K562 (cell line): Measurements from ENCODE around the gene SLC44A5. TPM values are rescaled to one million over a fixed set of nuclear protein-coding genes. Genes with fewer than 3 reads are reported as not detected.

Experiments
- ATAC-seq: fragments of 200-7000 bp; cut with Tn5 transposase; 3 replicates; pipeline ENCODE4 v1.9.1; 2020; ENCODE audit warnings: moderate library complexity
- BruUV-seq: library from RNA; stranded (reverse); fragments of 400-500 nt; replicated peaks from 2 replicates; lab custom pipeline; 2021; lab: Mats Ljungman, UMichigan
- CTCF ChIA-PET: fragments of 300-600 bp; formaldehyde crosslinking; extraction: SDS; loops from one replicate; lab custom pipeline; 2021; ENCODE audit warnings: low intra/inter-chr PET ratio; lab: Yijun Ruan, JAX
- POLR2A ChIA-PET: fragments of 300-600, 350-650 bp; sonication (Branson Sonifier 250); formaldehyde crosslinking; extraction: SDS; loops from one replicate; lab custom pipeline; 2021; ENCODE audit warnings: antibody characterized with exemption, inconsistent platforms; lab: Yijun Ruan, JAX
- DNase-seq, 4 experiments: peaks; one replicate each; pipeline versions ENCODE4 v3.0.0 to v3.0.0-alpha.2; 2011 to 2018; ENCODE audit warnings: low spot score in 3 of 4, mixed read lengths in 3 of 4; ENCODE audit errors: extremely low read depth in 1 of 4
- FAIRE-seq: peaks from 2 replicates; lab custom pipeline; 2011; peaks lifted over from hg19 to GRCh38; lab: Jason Lieb, UNC
- H2AFZ ChIP-seq: 2 replicates; pipeline ENCODE4 v1.6.0; 2011; ENCODE audit warnings: low read depth, low read length, control low read depth, inconsistent platforms
- H3K27ac ChIP-seq: fragments of 200-600 bp; 3 replicates; pipeline ENCODE4 v1.8.0; 2011; ENCODE audit warnings: low read depth, mild to moderate bottlenecking, control low read depth, inconsistent platforms, low read length, moderate library complexity, mixed read lengths; ENCODE audit errors: extremely low read depth
- H3K27me3 ChIP-seq, 2 experiments: fragments of 300-600 bp in 1 of 2; 2 replicates in 1 of 2; 3 replicates in 1 of 2; pipeline versions ENCODE4 v1.6.0 to v1.8.0; 2011; ENCODE audit warnings: inconsistent platforms in 2 of 2, low read length in 2 of 2, mild to moderate bottlenecking in 1 of 2, mixed read lengths in 1 of 2, moderate library complexity in 1 of 2; ENCODE audit not compliant: control insufficient read depth in 2 of 2, insufficient read depth in 2 of 2
- H3K36me3 ChIP-seq: fragments of 300-600 bp; 3 replicates; pipeline ENCODE4 v1.8.0; 2011; ENCODE audit warnings: mild to moderate bottlenecking, low read length, inconsistent platforms; ENCODE audit not compliant: control insufficient read depth, insufficient read depth
- H3K4me1 ChIP-seq, 2 experiments: fragments of 200-600 bp in 1 of 2; replicated peaks in 1 of 2; 2 replicates in 1 of 2; 3 replicates in 1 of 2; pipeline versions ENCODE4 v1.5.1 to v1.8.0; 2011; ENCODE audit warnings: inconsistent platforms in 2 of 2, low read length in 2 of 2, mild to moderate bottlenecking in 1 of 2, mixed read lengths in 1 of 2, moderate library complexity in 1 of 2; ENCODE audit not compliant: control insufficient read depth in 2 of 2, insufficient read depth in 2 of 2
- H3K4me2 ChIP-seq: 2 replicates; pipeline ENCODE4 v1.6.1; 2011; ENCODE audit warnings: low read length, control low read depth, inconsistent platforms, mixed read lengths; ENCODE audit not compliant: insufficient read depth
- H3K4me3 ChIP-seq: fragments of 200-600 bp; sonication (generic), shearing (Covaris generic); 2 replicates; pipeline ENCODE4 v1.5.1; 2016; ENCODE audit warnings: control low read depth, inconsistent platforms
- H3K79me2 ChIP-seq: fragments of 200-600 bp; 3 replicates; pipeline ENCODE4 v1.8.0; 2011; ENCODE audit warnings: low read length, inconsistent platforms; ENCODE audit not compliant: control insufficient read depth, insufficient read depth
- H3K9ac ChIP-seq, 2 experiments: 2 replicates each; pipeline versions ENCODE4 v1.6.0 to v1.6.1; 2011; ENCODE audit warnings: low read depth in 2 of 2, low read length in 2 of 2, control low read depth in 1 of 2, inconsistent platforms in 1 of 2, mild to moderate bottlenecking in 1 of 2, mixed read lengths in 1 of 2; ENCODE audit not compliant: insufficient read depth in 1 of 2
- H3K9me1 ChIP-seq: one replicate; pipeline ENCODE4 v1.6.0; 2011; ENCODE audit warnings: inconsistent platforms, mild to moderate bottlenecking, low read length, moderate library complexity; ENCODE audit not compliant: control insufficient read depth, insufficient read depth
- H3K9me3 ChIP-seq: replicated peaks from 2 replicates; pipeline ENCODE4 v1.5.1; 2011; ENCODE audit warnings: low read depth, low read length, inconsistent platforms; ENCODE audit not compliant: control insufficient read depth, insufficient read depth
- H4K20me1 ChIP-seq: replicated peaks from 2 replicates; pipeline ENCODE4 v1.6.1; 2011; ENCODE audit warnings: low read length, inconsistent platforms, mixed read lengths; ENCODE audit not compliant: control insufficient read depth, insufficient read depth
- DDX20 ChIP-seq: fragments of 450-650 bp; IDR thresholded peaks from 2 replicates; pipeline ENCODE4 v1.6.1; 2016; ENCODE audit warnings: missing genetic modification characterization, low read depth, mild to moderate bottlenecking, missing compliant biosample characterization, moderate library complexity
- HNRNPK ChIP-seq: fragments of 200-400 bp; formaldehyde crosslinking; IDR thresholded peaks from one replicate; pipeline ENCODE4 v1.6.1; 2018; ENCODE audit warnings: mild to moderate bottlenecking, low read depth, low read length; ENCODE audit not compliant: poor library complexity, severe bottlenecking
- MYNN ChIP-seq, 2 experiments: sonication (generic); formaldehyde crosslinking in 1 of 2; IDR thresholded peaks; 2 replicates each; pipeline versions ENCODE4 v1.5.0 to v1.6.1; 2016 to 2020; ENCODE audit warnings: antibody characterized with exemption in 1 of 2, missing genetic modification reagents in 1 of 2
- PATZ1 ChIP-seq: fragments of 250-450 bp; sonication (Bioruptor Pico); IDR thresholded peaks from 2 replicates; pipeline ENCODE4 v1.5.0; 2020; ENCODE audit warnings: mild to moderate bottlenecking, borderline replicate concordance
- PTTG1 ChIP-seq: fragments of 450-650 bp; IDR thresholded peaks from 2 replicates; pipeline ENCODE4 v1.6.1; 2016; ENCODE audit warnings: low read depth, mild to moderate bottlenecking, missing genetic modification characterization, missing compliant biosample characterization
- SIRT6 ChIP-seq: IDR thresholded peaks from one replicate; pipeline ENCODE4 v1.6.1; 2012; ENCODE audit warnings: low read depth, mild to moderate bottlenecking, control low read depth, inconsistent platforms, low read length, moderate library complexity
- SMARCA5 ChIP-seq: fragments of 450-650 bp; IDR thresholded peaks from 2 replicates; pipeline ENCODE4 v1.6.1; 2016
- TCF15 ChIP-seq: fragments of 250-450 bp; sonication (Bioruptor Pico); IDR thresholded peaks from 2 replicates; pipeline ENCODE4 v1.8.0; 2022; ENCODE audit warnings: moderate library complexity, mild to moderate bottlenecking, inconsistent platforms
- THRB ChIP-seq: fragments of 450-650 bp; formaldehyde crosslinking; conservative IDR thresholded peaks from 2 replicates; pipeline ENCODE4 v1.4.0; 2022; ENCODE audit warnings: mild to moderate bottlenecking, missing genetic modification characterization
- ZEB2 ChIP-seq: fragments of 450-650 bp; IDR thresholded peaks from 2 replicates; pipeline ENCODE4 v1.6.1; 2016
- ZNF395 ChIP-seq: fragments of 200-800 bp; sonication (Bioruptor generic); IDR thresholded peaks from 2 replicates; pipeline ENCODE4 v1.6.1; 2017; ENCODE audit warnings: missing genetic modification characterization, missing compliant biosample characterization
- ZNF512 ChIP-seq: IDR thresholded peaks from 2 replicates; pipeline ENCODE4 v1.6.1; 2016; ENCODE audit warnings: missing genetic modification characterization, missing compliant biosample characterization
- ZNF668 ChIP-seq: fragments of 250-450 bp; sonication (Bioruptor Pico); IDR thresholded peaks from 2 replicates; pipeline ENCODE4 v1.8.0; 2022; ENCODE audit warnings: mild to moderate bottlenecking, inconsistent platforms
- ZNF740 ChIP-seq, 3 experiments: fragments of 200-800 bp in 1 of 3; sonication (Bioruptor generic) in 1 of 3; sonication (generic) in 1 of 3; formaldehyde crosslinking in 1 of 3; IDR thresholded peaks; 2 replicates each; pipeline versions ENCODE4 v1.6.1 to v1.8.0; 2016 to 2022; ENCODE audit warnings: mild to moderate bottlenecking in 2 of 3, missing compliant biosample characterization in 2 of 3, missing genetic modification characterization in 2 of 3, missing genetic modification reagents in 1 of 3
- WGBS: fragments of 100-300 bp; shearing (Covaris generic); methylation state at CpG from one replicate; pipeline ENCODE4 v1.1.6; 2016; ENCODE audit warnings: low coverage, mixed read lengths; ENCODE audit not compliant: insufficient coverage; ENCODE audit errors: missing lambda C conversion rate; 5-methylcytosine and 5-hydroxymethylcytosine counted together
- in situ Hi-C: fragments of 300-500 bp; cut with MboI; formaldehyde crosslinking; loops from 4 replicates; pipeline ENCODE4 v1.15.0; 2018; ENCODE audit warnings: inconsistent platforms, mixed read lengths
- intact Hi-C: fragments of 100-400 bp; cut with micrococcal nuclease; formaldehyde crosslinking; loops from 2 replicates; pipeline ENCODE4 v1.14.2; 2022
- polyA plus RNA-seq, 8 experiments: library from polyadenylated mRNA; depleted of rRNA in 4 of 8; stranded (reverse) in 5 of 8; unstranded in 3 of 8; fragments of >200 nt; fragmentation: Nextera tagmentation in 2 of 8; fragmentation: Illumina TruSeq in 1 of 8; extraction: Ambion mirVana in 2 of 8; extraction: Trizol in 1 of 8; gene quantifications; 2 replicates each; pipeline versions ENCODE4 v1.2.1 to v1.2.3, GENCODE V29; 2011 to 2014; ENCODE audit warnings: inconsistent platforms in 1 of 8, missing spikeins in 1 of 8
- total RNA-seq, 7 experiments: library from RNA; depleted of rRNA in 6 of 7; stranded (reverse); fragments of >200 nt in 6 of 7; fragmentation: Illumina TruSeq in 2 of 7; extraction: Trizol in 2 of 7; gene quantifications; 2 replicates each; pipeline versions ENCODE4 v1.2.1 to v1.2.3, GENCODE V29; 2011 to 2021; ENCODE audit warnings: low replicate concordance in 1 of 7

Gene SLC44A5
- total and polyA plus RNA-seq, 9 of the 15 experiments (the other 6 are each of a cell fraction or from before 2014, with no cell fraction given): 1.2 to 10.1 (median 3.2) TPM

GRCh38 chr1:75258351-75258750 lies 352.6 kb downstream of the SLC44A5 start:
- intact Hi-C loops (no loop called here), in situ Hi-C loops (loop anchor here (10.0 kb wide), 1 partner anchor 366 kb away; no protein-coding TSS in a partner anchor)
- no peaks in the 10 kb centered on the region for H4K20me1 ChIP-seq
- CTCF ChIA-PET: no interaction called here
- H3K9me3 ChIP-seq: no peaks in the 10 kb centered on the region
- DNase-seq: no peak
- BruUV-seq: no TSS peak
- no peak overlapping the region for H3K9ac ChIP-seq
- H3K27ac ChIP-seq: no peak overlapping the region
- H2AFZ ChIP-seq: no peak overlapping the region
- ATAC-seq: no peak
- H3K4me3 ChIP-seq: no peak overlapping the region
- no peaks in the 10 kb centered on the region for H3K27me3 ChIP-seq
- H3K4me2 ChIP-seq: no peak overlapping the region
- H3K4me1 ChIP-seq: no peaks in the 10 kb centered on the region
- POLR2A ChIA-PET: interaction anchor here (1.6 kb wide), 1 partner anchor 528 kb away, joined by 10 read pairs; the partner anchor contains the start of gene RABGGTB
- FAIRE-seq: no peak
- 0% methylated on average over 2 of the region's 4 CpGs for WGBS
- H3K9me1 ChIP-seq: no peaks in the 10 kb centered on the region
- no peaks in the 10 kb centered on the region for H3K36me3 ChIP-seq
- no peaks in the 10 kb centered on the region for H3K79me2 ChIP-seq
- TF ChIP-seq ZEB2: no peak
- TF ChIP-seq MYNN (IDR thresholded peaks at IDR 0.05): no peak
- no peak for TF ChIP-seq MYNN (CRISPR knock-in tag; IDR thresholded peaks at IDR 0.05)
- TF ChIP-seq SIRT6: no peak
- TF ChIP-seq ZNF395 (CRISPR knock-in tag): no peak
- TF ChIP-seq ZNF668 (CRISPR knock-in tag): no peak
- TF ChIP-seq SMARCA5: no peak
- TF ChIP-seq DDX20 (tag): no peak
- no peak for TF ChIP-seq ZNF740 (CRISPR knock-in tag; IDR thresholded peaks at IDR 0.05)
- TF ChIP-seq ZNF740 (tag; IDR thresholded peaks at IDR 0.05): no peak
- no peak for TF ChIP-seq TCF15 (CRISPR knock-in tag)
- no peak for TF ChIP-seq ZNF512
- TF ChIP-seq THRB (CRISPR knock-in tag): no peak
- TF ChIP-seq PATZ1 (CRISPR knock-in tag): no peak
- TF ChIP-seq PTTG1: no peak
- no peak for TF ChIP-seq HNRNPK
